GM23248 (cell line): ENCODE data around the gene PTBP1. TPM values are rescaled to one million over a fixed set of nuclear protein-coding genes. Genes with fewer than 3 reads are reported as not detected.

Experiments
- DNase-seq: peaks from one replicate; pipeline ENCODE4 v3.0.0-alpha.2; 2015
- H2AFZ ChIP-seq: fragments of 200-600 bp; sonication (generic); 2 replicates; pipeline ENCODE4 v1.6.1; 2016; ENCODE audit warnings: antibody characterized with exemption
- H3F3A ChIP-seq: fragments of 200-600 bp; sonication (generic); 2 replicates; pipeline ENCODE4 v1.6.1; 2016; ENCODE audit warnings: mild to moderate bottlenecking, antibody characterized with exemption, mixed run types; ENCODE audit not compliant: insufficient read depth
- H3K27ac ChIP-seq: fragments of 200-600 bp; sonication (generic); 2 replicates; pipeline ENCODE4 v1.5.1; 2016; ENCODE audit warnings: mild to moderate bottlenecking
- H3K27me3 ChIP-seq: fragments of 200-600 bp; sonication (generic); replicated peaks from 2 replicates; pipeline ENCODE4 v1.6.1; 2016; ENCODE audit warnings: mild to moderate bottlenecking; ENCODE audit not compliant: insufficient read depth
- H3K36me3 ChIP-seq: fragments of 200-600 bp; sonication (generic); 2 replicates; pipeline ENCODE4 v1.6.1; 2016; ENCODE audit warnings: low read depth, mild to moderate bottlenecking
- H3K4me1 ChIP-seq: fragments of 200-600 bp; sonication (generic); 2 replicates; pipeline ENCODE4 v1.6.1; 2016; ENCODE audit warnings: mild to moderate bottlenecking; ENCODE audit not compliant: insufficient read depth
- H3K4me2 ChIP-seq: fragments of 200-600 bp; sonication (generic); one replicate; pipeline ENCODE4 v1.6.1; 2016; ENCODE audit warnings: mild to moderate bottlenecking; ENCODE audit not compliant: unreplicated experiment
- H3K4me3 ChIP-seq: fragments of 200-600 bp; sonication (generic); 2 replicates; pipeline ENCODE4 v1.5.1; 2016; ENCODE audit warnings: mild to moderate bottlenecking
- H3K79me2 ChIP-seq: fragments of 200-600 bp; sonication (generic); 2 replicates; pipeline ENCODE4 v1.6.1; 2016; ENCODE audit warnings: mild to moderate bottlenecking; ENCODE audit not compliant: insufficient read depth
- H3K9ac ChIP-seq: fragments of 200-600 bp; sonication (generic); 2 replicates; pipeline ENCODE4 v1.6.1; 2016; ENCODE audit warnings: mild to moderate bottlenecking
- H3K9me2 ChIP-seq: fragments of 200-600 bp; sonication (generic); 2 replicates; pipeline ENCODE4 v1.6.1; 2016; ENCODE audit warnings: mixed run types, mild to moderate bottlenecking, moderate library complexity; ENCODE audit not compliant: insufficient read depth
- H3K9me3 ChIP-seq: fragments of 200-600 bp; sonication (generic); one replicate; pipeline ENCODE4 v1.6.1; 2017; ENCODE audit warnings: low read depth
- H4K20me1 ChIP-seq: fragments of 200-600 bp; sonication (generic); 2 replicates; pipeline ENCODE4 v1.6.0; 2016; ENCODE audit not compliant: insufficient read depth
- EZH2 ChIP-seq: fragments of 200-600 bp; sonication (generic); IDR thresholded peaks from 2 replicates; pipeline ENCODE4 v1.6.1; 2018; ENCODE audit warnings: antibody characterized with exemption, mild to moderate bottlenecking; ENCODE audit not compliant: insufficient read depth, poor library complexity, severe bottlenecking
- EZH2phosphoT487 ChIP-seq: fragments of 200-600 bp; sonication (generic); IDR thresholded peaks from 2 replicates; pipeline ENCODE4 v1.6.1; 2018; ENCODE audit warnings: antibody characterized with exemption, moderate library complexity, mild to moderate bottlenecking, low read depth; ENCODE audit not compliant: insufficient read depth
- whole genome bisulfite sequencing, 2 experiments: methylation state at CpG; one replicate each; pipeline ENCODE4 v1.1.6; 2015 to 2017; ENCODE audit warnings: low lambda C conversion rate in 2 of 2, low coverage in 1 of 2; ENCODE audit errors: missing lambda C conversion rate in 2 of 2; 5-methylcytosine and 5-hydroxymethylcytosine counted together
- in situ Hi-C: fragments of 300-500 bp; cut with MboI; formaldehyde crosslinking; loops from 2 replicates; pipeline ENCODE4 v1.15.0; 2020
- polyA plus RNA-seq: library from polyadenylated mRNA; unstranded; fragments of >200 nt; fragmentation: Nextera tagmentation; extraction: Ambion mirVana; gene quantifications from 2 replicates; pipeline ENCODE4 v1.2.1, GENCODE V29; 2016
- total RNA-seq: library from RNA; depleted of rRNA; stranded (reverse); fragments of >200 nt; shearing (Covaris generic); gene quantifications from 2 replicates; pipeline ENCODE4 v1.2.3, GENCODE V29; 2014

PTBP1 gene
- total and polyA plus RNA-seq, 2 experiments from 2014 or later, result 160 to 175 TPM

DNA sequence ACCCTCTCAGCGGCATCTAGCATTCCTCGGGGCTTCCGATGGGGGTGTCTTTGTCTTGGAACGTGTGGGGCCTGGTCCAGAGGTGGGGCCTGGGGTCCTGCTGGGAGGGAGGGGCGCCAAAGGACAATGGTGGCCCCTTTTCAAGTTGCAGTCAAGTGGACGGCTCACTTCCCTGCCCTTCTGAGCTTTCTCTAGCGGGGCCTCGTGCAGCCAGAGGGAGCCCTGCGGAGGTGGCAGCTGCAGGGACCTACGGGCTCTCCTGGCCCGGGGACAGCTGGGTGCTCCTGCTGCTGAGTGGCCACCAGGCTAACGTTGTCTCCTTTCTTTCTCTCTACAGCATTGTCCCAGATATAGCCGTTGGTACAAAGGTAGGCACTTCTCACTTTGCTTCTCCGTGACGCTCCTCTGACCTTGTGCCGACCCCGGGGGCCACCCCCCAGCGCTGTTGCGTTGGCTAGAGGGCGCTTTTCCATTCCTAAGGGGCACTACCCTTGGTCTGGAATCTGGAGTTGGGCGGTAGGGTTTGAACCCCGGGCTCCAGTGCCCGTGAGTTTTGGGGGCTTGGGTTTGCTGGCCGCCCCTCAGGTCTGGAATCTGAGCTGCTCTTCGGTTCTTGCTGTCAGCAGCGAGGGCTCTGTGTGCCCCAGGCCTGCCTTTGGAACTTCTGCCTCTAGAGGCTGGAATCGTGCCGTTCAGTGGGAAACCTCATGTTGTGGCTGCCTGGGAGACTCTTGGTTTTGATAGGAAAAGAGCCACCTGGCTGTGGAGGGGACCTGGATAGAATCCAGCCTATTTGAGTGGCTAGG, 2.0 kb downstream of the PTBP1 start:
- H3K9me3 ChIP-seq, result no peaks in the 10 kb centered on the region
- DNase-seq, result peak; percentile 70
- H3K4me3 ChIP-seq, result peak overlapping the region; percentile 86
- no peak overlapping the region for H2AFZ ChIP-seq
- peak overlapping the region; percentile 98 for H3K4me2 ChIP-seq
- H3K9ac ChIP-seq, result peak overlapping the region; percentile 94
- peaks cover 64% of the 10 kb centered on the region for H3K79me2 ChIP-seq
- in situ Hi-C loops, result no loop called here
- peak overlapping the region; percentile 93 for H3K27ac ChIP-seq
- H4K20me1 ChIP-seq, result peaks cover 30% of the 10 kb centered on the region
- H3K36me3 ChIP-seq, result peaks cover 10% of the 10 kb centered on the region; the same call in 1 of the 2 replicates
- peaks cover 8% of the 10 kb centered on the region for H3F3A ChIP-seq
- no peaks in the 10 kb centered on the region for H3K27me3 ChIP-seq
- H3K4me1 ChIP-seq, result peaks cover 32% of the 10 kb centered on the region
- 2% methylated on average over 24 to 28 of the region's 28 CpGs for WGBS, 2 experiments
- TF ChIP-seq EZH2phosphoT487, result no peak
- no peak for TF ChIP-seq EZH2
- no peaks in the 10 kb centered on the region for H3K9me2 ChIP-seq

DNA sequence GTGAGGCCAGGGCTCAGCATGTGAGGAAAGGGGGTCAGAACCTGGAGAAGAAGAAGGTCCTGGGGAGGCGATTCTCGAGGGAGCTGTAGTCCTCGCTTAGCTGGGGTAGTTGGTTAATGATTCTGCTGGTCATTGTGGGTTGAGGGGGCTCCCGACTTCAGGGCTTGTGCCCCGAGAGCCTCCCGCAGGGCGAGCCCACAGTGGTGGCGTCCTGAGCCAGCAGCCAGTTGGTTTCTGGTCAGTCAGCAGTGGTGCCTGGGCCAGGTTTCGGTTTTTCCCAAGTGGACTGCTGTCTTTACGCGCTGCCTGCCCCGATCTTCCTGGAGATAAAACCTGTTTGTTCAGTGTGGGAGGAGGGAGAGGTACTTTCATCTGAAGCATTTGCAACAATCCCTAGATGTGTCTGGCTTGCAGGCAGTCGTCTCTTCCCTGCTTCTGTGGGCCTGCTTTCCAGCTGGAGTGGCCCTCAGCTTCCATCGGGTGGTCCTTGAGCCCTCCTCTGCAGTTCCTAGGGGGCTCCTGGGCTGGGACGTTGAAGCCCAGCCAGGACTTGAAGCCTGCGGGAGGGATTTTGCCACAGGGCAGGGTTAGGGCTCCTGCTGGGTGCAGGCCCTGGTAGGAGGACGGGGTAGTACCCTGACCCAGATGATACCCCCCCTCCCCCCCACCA, 3.2 kb downstream of the PTBP1 start:
- Histone ChIP-seq H3K9ac (peak overlapping the region; percentile 94), H3F3A (peaks cover 8% of the 10 kb centered on the region), H3K4me1 (peaks cover 32% of the 10 kb centered on the region), H3K4me3 (peak overlapping the region; percentile 86), H2AFZ (no peak overlapping the region), H3K9me2 (no peaks in the 10 kb centered on the region), H3K4me2 (peak overlapping the region; percentile 98), H4K20me1 (peaks cover 30% of the 10 kb centered on the region), H3K9me3 (no peaks in the 10 kb centered on the region), H3K36me3 (peaks cover 20% of the 10 kb centered on the region; the same call in 1 of the 2 replicates), H3K27me3 (no peaks in the 10 kb centered on the region), H3K27ac (peak overlapping the region; percentile 93), H3K79me2 (peaks cover 76% of the 10 kb centered on the region)
- WGBS, 2 experiments, result 13 to 16% methylated on average over 17 of the region's 17 CpGs
- TF ChIP-seq EZH2phosphoT487, result no peak
- TF ChIP-seq EZH2, result no peak
- DNase-seq, result peak; percentile 74
- in situ Hi-C loops, result no loop called here

DNA sequence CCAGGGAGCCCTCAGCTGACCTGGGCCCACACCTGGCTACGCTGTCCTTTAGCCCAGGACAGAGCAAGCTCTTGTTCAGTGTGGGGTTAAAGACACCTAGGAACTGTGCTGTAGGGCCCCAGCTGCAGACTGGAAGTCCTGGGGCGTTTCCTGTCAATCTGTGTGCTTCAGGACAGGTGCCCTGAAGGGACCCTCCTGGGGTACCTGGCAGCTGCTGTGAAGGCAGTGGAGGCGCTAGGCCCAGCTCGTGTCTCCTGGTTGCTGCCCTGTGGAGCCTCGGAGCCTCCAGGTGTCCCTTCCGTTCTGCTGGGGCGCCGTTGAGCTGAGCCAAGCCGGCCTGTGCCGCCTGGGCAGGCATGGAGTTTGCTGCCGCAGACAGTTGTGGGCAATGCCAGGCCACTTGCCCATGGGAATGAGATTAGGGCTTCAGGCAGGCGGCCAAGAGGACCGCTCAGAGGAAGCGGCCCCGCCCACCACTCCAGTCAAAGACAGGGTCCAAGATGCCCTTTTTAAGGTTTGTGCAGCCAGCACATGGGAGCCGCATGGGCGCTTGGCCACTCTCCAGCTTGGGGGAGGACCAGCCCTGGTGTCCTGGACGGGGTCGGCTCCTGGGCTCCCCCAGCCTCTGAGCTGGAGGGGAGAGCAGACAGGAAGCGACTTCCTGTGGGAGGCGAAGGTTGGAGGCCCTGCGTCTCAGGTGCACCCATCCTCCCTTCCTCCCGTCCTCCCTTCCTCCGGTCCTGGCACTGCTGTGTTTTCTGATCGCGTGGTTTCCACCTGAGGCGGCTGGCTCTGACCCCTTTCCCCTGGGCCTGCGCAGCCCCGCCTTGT, 4.0 kb downstream of the PTBP1 start:
- no peaks in the 10 kb centered on the region for H3K9me3 ChIP-seq
- peaks cover 30% of the 10 kb centered on the region for H4K20me1 ChIP-seq
- in situ Hi-C loops, result no loop called here
- H3K79me2 ChIP-seq, result peaks cover 84% of the 10 kb centered on the region
- H3K9ac ChIP-seq, result peak overlapping the region; percentile 94
- H3F3A ChIP-seq, result peaks cover 8% of the 10 kb centered on the region
- DNase-seq, result peak; percentile 72
- 36 to 38% methylated on average over 29 of the region's 29 CpGs for WGBS, 2 experiments
- H3K4me3 ChIP-seq, result peak overlapping the region; percentile 86
- H3K36me3 ChIP-seq, result peaks cover 20% of the 10 kb centered on the region; the same call in 1 of the 2 replicates
- TF ChIP-seq EZH2phosphoT487 (no peak), EZH2 (no peak)
- H3K4me2 ChIP-seq, result peak overlapping the region; percentile 98
- H3K27me3 ChIP-seq, result no peaks in the 10 kb centered on the region
- H3K4me1 ChIP-seq, result peaks cover 29% of the 10 kb centered on the region
- H3K27ac ChIP-seq, result peak overlapping the region; percentile 25; the same call in 1 of the 2 replicates
- no peaks in the 10 kb centered on the region for H3K9me2 ChIP-seq
- no peak overlapping the region for H2AFZ ChIP-seq

DNA sequence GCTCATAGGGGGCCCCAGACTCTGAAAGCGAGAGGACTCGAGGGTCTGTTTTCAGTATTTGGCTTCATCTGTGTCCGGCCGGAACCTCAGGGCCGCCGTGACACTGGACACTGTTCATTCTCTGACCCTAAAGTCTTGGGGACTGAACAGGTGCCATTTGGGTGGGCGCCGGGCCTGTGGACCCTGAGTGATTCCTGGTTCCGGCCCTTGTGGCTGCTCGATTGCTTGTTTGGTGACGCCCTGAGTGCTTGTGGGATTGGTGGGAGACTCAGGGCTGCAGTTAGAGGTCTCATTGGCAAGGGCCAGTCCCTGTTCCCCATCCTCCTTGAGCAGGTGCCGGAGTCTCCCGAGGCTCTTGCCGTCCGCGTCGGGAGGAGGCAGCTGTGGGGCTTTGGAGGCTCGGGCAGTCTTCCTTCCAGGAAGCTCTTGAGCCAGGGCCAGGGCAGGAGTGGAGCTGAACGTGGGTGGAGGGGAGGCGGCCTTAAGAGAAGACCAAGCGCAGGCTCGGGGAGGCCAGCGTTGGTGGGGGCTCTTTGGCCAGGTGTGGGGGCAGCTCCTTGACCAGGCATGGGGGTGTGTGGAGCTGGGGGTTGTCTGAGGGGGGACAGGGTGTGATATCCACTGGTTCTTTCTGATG, 4.7 kb downstream of the PTBP1 start:
- in situ Hi-C loops, result no loop called here
- peak overlapping the region; percentile 98 for H3K4me2 ChIP-seq
- H3K9ac ChIP-seq, result peak overlapping the region; percentile 94
- H3K9me2 ChIP-seq, result no peaks in the 10 kb centered on the region
- peaks cover 24% of the 10 kb centered on the region; the same call in 1 of the 2 replicates for H3K36me3 ChIP-seq
- TF ChIP-seq EZH2 (no peak), EZH2phosphoT487 (no peak)
- H3K27ac ChIP-seq, result peak overlapping the region; percentile 25; the same call in 1 of the 2 replicates
- no peaks in the 10 kb centered on the region for H3K27me3 ChIP-seq
- 35 to 37% methylated on average over 23 of the region's 23 CpGs for WGBS, 2 experiments
- peak overlapping the region; percentile 86 for H3K4me3 ChIP-seq
- H3K9me3 ChIP-seq, result no peaks in the 10 kb centered on the region
- H3K79me2 ChIP-seq, result peaks cover 91% of the 10 kb centered on the region
- peak; percentile 73 for DNase-seq
- H3K4me1 ChIP-seq, result peaks cover 27% of the 10 kb centered on the region
- no peak overlapping the region for H2AFZ ChIP-seq
- peaks cover 9% of the 10 kb centered on the region for H3F3A ChIP-seq
- H4K20me1 ChIP-seq, result peaks cover 30% of the 10 kb centered on the region
